Stomach smooth muscle (tissue), 2 donors: ENCODE data around the gene ZBTB47.

Experiments used
- H3K27ac ChIP-seq: one replicate; pipeline ENCODE4 v1.7.0; 2013; ENCODE audit warnings: mild to moderate bottlenecking, low read length, inconsistent platforms
- H3K27me3 ChIP-seq, 2 donors: one replicate each; pipeline ENCODE4 v1.7.0; 2013; ENCODE audit warnings: low read length in 2 of 2; ENCODE audit not compliant: insufficient read depth in 2 of 2, control insufficient read depth in 1 of 2
- H3K36me3 ChIP-seq, 2 donors: one replicate each; pipeline ENCODE4 v1.7.0; 2013; ENCODE audit warnings: low read length in 2 of 2; ENCODE audit not compliant: control insufficient read depth in 2 of 2, insufficient read depth in 2 of 2
- H3K4me1 ChIP-seq: one replicate; pipeline ENCODE4 v1.7.0; 2013; ENCODE audit warnings: low read length; ENCODE audit not compliant: control insufficient read depth, insufficient read depth
- H3K4me3 ChIP-seq, 2 donors: one replicate each; pipeline ENCODE4 v1.7.0; 2013; ENCODE audit warnings: low read length in 2 of 2
- H3K9ac ChIP-seq, 2 donors: one replicate each; pipeline ENCODE4 v1.7.0; 2013; ENCODE audit warnings: low read length in 2 of 2, mild to moderate bottlenecking in 1 of 2
- H3K9me3 ChIP-seq, 2 donors: one replicate each; pipeline ENCODE4 v1.7.0; 2013; ENCODE audit warnings: low read length in 2 of 2; ENCODE audit not compliant: control insufficient read depth in 2 of 2
- donor health status: healthy.
- donor health status: Pancreatic carcinoma.

ZBTB47 gene

GRCh38 chr3:42701371-42702065 is 48.0 kb downstream of the ZBTB47 start:
- H3K27me3 ChIP-seq = peaks cover 0 to 4% of the 10 kb centered on the region in 2 donors
- H3K9me3 ChIP-seq = no peaks in the 10 kb centered on the region
- no peak overlapping the region for H3K9ac ChIP-seq
- no peaks in the 10 kb centered on the region for H3K36me3 ChIP-seq
- no peak overlapping the region for H3K27ac ChIP-seq
- no peaks in the 10 kb centered on the region for H3K4me1 ChIP-seq
- no peak overlapping the region for H3K4me3 ChIP-seq

- Histone ChIP-seq H3K4me1 (no peaks in the 10 kb centered on the region), H3K9me3 (no peaks in the 10 kb centered on the region), H3K36me3 (no peaks in the 10 kb centered on the region), H3K27me3 (peaks cover 0 to 4% of the 10 kb centered on the region in 2 donors), H3K27ac (no peak within 1 kb of the TSS), H3K4me3 (no peak within 1 kb of the TSS), H3K9ac (no peak within 1 kb of the TSS)
Observed at GRCh38 chr3:42702066-42702951, 48.8 kb downstream of the ZBTB47 start, which contains the start of gene HHATL. HHATL (minus strand) TSS chr3:42702798; CDS start chr3:42700826, 1,972 bp downstream.

- no peak overlapping the region for H3K9ac ChIP-seq
- H3K27ac ChIP-seq = no peak overlapping the region
- no peaks in the 10 kb centered on the region for H3K4me1 ChIP-seq
- H3K4me3 ChIP-seq = no peak overlapping the region
- H3K36me3 ChIP-seq = no peaks in the 10 kb centered on the region
- no peaks in the 10 kb centered on the region for H3K9me3 ChIP-seq
- H3K27me3 ChIP-seq = peaks cover 0 to 4% of the 10 kb centered on the region in 2 donors
Observed at GRCh38 chr3:42702982-42703694, 49.6 kb downstream of the ZBTB47 start.

GRCh38 chr3:42703695-42704025 is 50.2 kb downstream of the ZBTB47 start:
- Histone ChIP-seq H3K36me3 (no peaks in the 10 kb centered on the region), H3K27ac (no peak overlapping the region), H3K27me3 (peaks cover 0 to 4% of the 10 kb centered on the region in 2 donors), H3K9ac (no peak overlapping the region), H3K9me3 (no peaks in the 10 kb centered on the region), H3K4me1 (no peaks in the 10 kb centered on the region), H3K4me3 (no peak overlapping the region)

GRCh38 chr3:42704136-42704841 is 50.8 kb downstream of the ZBTB47 start:
- Histone ChIP-seq H3K27ac (no peak overlapping the region), H3K4me3 (no peak overlapping the region), H3K9ac (no peak overlapping the region), H3K4me1 (no peaks in the 10 kb centered on the region), H3K36me3 (no peaks in the 10 kb centered on the region), H3K27me3 (peaks cover 0 to 4% of the 10 kb centered on the region in 2 donors), H3K9me3 (no peaks in the 10 kb centered on the region)

- Histone ChIP-seq H3K9ac (no peak overlapping the region), H3K27me3 (peaks cover 0 to 4% of the 10 kb centered on the region in 2 donors), H3K4me3 (no peak overlapping the region), H3K4me1 (no peaks in the 10 kb centered on the region), H3K9me3 (no peaks in the 10 kb centered on the region), H3K36me3 (no peaks in the 10 kb centered on the region), H3K27ac (no peak overlapping the region)
Observed at GRCh38 chr3:42705058-42705767, 51.7 kb downstream of the ZBTB47 start.

- Histone ChIP-seq H3K9ac (no peak overlapping the region), H3K36me3 (no peaks in the 10 kb centered on the region), H3K27ac (no peak overlapping the region), H3K4me1 (no peaks in the 10 kb centered on the region), H3K9me3 (no peaks in the 10 kb centered on the region), H3K4me3 (no peak overlapping the region), H3K27me3 (peaks cover 0 to 4% of the 10 kb centered on the region in 2 donors)
Observed at GRCh38 chr3:42705962-42706585, 52.6 kb downstream of the ZBTB47 start.

- Histone ChIP-seq H3K4me3 (no peak overlapping the region), H3K27me3 (no peaks in the 10 kb centered on the region), H3K4me1 (no peaks in the 10 kb centered on the region), H3K9me3 (no peaks in the 10 kb centered on the region), H3K9ac (no peak overlapping the region), H3K27ac (no peak overlapping the region), H3K36me3 (no peaks in the 10 kb centered on the region)
Observed at GRCh38 chr3:42706721-42707619, 53.5 kb downstream of the ZBTB47 start.
